Superior temporal gyrus (tissue), 1 donor: Measurements from ENCODE around the gene MALAT1.
"Not testable (repeated sequence)": the region's sequence is repeated elsewhere in the genome, so short reads cannot be mapped to it uniquely, and the experiment has no call there.

Source experiments
- DNase-seq: peaks from one replicate; pipeline ENCODE4 v3.0.0-alpha.2; 2016; ENCODE audit errors: extremely low spot score

The MALAT1 gene

DNA sequence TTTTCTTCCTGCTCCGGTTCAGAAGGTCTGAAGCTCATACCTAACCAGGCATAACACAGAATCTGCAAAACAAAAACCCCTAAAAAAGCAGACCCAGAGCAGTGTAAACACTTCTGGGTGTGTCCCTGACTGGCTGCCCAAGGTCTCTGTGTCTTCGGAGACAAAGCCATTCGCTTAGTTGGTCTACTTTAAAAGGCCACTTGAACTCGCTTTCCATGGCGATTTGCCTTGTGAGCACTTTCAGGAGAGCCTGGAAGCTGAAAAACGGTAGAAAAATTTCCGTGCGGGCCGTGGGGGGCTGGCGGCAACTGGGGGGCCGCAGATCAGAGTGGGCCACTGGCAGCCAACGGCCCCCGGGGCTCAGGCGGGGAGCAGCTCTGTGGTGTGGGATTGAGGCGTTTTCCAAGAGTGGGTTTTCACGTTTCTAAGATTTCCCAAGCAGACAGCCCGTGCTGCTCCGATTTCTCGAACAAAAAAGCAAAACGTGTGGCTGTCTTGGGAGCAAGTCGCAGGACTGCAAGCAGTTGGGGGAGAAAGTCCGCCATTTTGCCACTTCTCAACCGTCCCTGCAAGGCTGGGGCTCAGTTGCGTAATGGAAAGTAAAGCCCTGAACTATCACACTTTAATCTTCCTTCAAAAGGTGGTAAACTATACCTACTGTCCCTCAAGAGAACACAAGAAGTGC is 661 bp upstream of the MALAT1 start:
- peak; percentile 89 for DNase-seq

DNA sequence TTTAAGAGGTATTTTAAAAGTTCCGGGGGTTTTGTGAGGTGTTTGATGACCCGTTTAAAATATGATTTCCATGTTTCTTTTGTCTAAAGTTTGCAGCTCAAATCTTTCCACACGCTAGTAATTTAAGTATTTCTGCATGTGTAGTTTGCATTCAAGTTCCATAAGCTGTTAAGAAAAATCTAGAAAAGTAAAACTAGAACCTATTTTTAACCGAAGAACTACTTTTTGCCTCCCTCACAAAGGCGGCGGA is 193 bp upstream of the MALAT1 start:
- DNase-seq: no peak

DNA sequence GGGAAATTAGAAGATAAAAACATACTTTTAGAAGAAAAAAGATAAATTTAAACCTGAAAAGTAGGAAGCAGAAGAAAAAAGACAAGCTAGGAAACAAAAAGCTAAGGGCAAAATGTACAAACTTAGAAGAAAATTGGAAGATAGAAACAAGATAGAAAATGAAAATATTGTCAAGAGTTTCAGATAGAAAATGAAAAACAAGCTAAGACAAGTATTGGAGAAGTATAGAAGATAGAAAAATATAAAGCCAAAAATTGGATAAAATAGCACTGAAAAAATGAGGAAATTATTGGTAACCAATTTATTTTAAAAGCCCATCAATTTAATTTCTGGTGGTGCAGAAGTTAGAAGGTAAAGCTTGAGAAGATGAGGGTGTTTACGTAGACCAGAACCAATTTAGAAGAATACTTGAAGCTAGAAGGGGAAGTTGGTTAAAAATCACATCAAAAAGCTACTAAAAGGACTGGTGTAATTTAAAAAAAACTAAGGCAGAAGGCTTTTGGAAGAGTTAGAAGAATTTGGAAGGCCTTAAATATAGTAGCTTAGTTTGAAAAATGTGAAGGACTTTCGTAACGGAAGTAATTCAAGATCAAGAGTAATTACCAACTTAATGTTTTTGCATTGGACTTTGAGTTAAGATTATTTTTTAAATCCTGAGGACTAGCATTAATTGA is 1.0 kb downstream of the MALAT1 start:
- DNase-seq: peak; percentile 71

DNA sequence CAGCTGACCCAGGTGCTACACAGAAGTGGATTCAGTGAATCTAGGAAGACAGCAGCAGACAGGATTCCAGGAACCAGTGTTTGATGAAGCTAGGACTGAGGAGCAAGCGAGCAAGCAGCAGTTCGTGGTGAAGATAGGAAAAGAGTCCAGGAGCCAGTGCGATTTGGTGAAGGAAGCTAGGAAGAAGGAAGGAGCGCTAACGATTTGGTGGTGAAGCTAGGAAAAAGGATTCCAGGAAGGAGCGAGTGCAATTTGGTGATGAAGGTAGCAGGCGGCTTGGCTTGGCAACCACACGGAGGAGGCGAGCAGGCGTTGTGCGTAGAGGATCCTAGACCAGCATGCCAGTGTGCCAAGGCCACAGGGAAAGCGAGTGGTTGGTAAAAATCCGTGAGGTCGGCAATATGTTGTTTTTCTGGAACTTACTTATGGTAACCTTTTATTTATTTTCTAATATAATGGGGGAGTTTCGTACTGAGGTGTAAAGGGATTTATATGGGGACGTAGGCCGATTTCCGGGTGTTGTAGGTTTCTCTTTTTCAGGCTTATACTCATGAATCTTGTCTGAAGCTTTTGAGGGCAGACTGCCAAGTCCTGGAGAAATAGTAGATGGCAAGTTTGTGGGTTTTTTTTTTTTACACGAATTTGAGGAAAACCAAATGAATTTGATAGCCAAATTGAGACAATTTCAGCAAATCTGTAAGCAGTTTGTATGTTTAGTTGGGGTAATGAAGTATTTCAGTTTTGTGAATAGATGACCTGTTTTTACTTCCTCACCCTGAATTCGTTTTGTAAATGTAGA is 1.7 kb downstream of the MALAT1 start:
- DNase-seq: peak; percentile 71

DNA sequence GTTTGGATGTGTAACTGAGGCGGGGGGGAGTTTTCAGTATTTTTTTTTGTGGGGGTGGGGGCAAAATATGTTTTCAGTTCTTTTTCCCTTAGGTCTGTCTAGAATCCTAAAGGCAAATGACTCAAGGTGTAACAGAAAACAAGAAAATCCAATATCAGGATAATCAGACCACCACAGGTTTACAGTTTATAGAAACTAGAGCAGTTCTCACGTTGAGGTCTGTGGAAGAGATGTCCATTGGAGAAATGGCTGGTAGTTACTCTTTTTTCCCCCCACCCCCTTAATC is 2.3 kb downstream of the MALAT1 start:
- DNase-seq: peak; percentile 43

DNA sequence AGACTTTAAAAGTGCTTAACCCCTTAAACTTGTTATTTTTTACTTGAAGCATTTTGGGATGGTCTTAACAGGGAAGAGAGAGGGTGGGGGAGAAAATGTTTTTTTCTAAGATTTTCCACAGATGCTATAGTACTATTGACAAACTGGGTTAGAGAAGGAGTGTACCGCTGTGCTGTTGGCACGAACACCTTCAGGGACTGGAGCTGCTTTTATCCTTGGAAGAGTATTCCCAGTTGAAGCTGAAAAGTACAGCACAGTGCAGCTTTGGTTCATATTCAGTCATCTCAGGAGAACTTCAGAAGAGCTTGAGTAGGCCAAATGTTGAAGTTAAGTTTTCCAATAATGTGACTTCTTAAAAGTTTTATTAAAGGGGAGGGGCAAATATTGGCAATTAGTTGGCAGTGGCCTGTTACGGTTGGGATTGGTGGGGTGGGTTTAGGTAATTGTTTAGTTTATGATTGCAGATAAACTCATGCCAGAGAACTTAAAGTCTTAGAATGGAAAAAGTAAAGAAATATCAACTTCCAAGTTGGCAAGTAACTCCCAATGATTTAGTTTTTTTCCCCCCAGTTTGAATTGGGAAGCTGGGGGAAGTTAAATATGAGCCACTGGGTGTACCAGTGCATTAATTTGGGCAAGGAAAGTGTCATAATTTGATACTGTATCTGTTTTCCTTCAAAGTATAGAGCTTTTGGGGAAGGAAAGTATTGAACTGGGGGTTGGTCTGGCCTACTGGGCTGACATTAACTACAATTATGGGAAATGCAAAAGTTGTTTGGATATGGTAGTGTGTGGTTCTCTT is 2.8 kb downstream of the MALAT1 start:
- peak; percentile 49 for DNase-seq

DNA sequence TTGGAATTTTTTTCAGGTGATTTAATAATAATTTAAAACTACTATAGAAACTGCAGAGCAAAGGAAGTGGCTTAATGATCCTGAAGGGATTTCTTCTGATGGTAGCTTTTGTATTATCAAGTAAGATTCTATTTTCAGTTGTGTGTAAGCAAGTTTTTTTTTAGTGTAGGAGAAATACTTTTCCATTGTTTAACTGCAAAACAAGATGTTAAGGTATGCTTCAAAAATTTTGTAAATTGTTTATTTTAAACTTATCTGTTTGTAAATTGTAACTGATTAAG is 3.4 kb downstream of the MALAT1 start:
- DNase-seq: no peak

DNA sequence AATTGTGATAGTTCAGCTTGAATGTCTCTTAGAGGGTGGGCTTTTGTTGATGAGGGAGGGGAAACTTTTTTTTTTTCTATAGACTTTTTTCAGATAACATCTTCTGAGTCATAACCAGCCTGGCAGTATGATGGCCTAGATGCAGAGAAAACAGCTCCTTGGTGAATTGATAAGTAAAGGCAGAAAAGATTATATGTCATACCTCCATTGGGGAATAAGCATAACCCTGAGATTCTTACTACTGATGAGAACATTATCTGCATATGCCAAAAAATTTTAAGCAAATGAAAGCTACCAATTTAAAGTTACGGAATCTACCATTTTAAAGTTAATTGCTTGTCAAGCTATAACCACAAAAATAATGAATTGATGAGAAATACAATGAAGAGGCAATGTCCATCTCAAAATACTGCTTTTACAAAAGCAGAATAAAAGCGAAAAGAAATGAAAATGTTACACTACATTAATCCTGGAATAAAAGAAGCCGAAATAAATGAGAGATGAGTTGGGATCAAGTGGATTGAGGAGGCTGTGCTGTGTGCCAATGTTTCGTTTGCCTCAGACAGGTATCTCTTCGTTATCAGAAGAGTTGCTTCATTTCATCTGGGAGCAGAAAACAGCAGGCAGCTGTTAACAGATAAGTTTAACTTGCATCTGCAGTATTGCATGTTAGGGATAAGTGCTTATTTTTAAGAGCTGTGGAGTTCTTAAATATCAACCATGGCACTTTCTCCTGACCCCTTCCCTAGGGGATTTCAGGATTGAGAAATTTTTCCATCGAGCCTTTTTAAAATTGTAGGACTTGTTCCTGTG is 3.9 kb downstream of the MALAT1 start:
- peak; percentile 58 for DNase-seq

DNA sequence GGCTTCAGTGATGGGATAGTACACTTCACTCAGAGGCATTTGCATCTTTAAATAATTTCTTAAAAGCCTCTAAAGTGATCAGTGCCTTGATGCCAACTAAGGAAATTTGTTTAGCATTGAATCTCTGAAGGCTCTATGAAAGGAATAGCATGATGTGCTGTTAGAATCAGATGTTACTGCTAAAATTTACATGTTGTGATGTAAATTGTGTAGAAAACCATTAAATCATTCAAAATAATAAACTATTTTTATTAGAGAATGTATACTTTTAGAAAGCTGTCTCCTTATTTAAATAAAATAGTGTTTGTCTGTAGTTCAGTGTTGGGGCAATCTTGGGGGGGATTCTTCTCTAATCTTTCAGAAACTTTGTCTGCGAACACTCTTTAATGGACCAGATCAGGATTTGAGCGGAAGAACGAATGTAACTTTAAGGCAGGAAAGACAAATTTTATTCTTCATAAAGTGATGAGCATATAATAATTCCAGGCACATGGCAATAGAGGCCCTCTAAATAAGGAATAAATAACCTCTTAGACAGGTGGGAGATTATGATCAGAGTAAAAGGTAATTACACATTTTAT is 4.6 kb downstream of the MALAT1 start:
- DNase-seq: peak; percentile 46

DNA sequence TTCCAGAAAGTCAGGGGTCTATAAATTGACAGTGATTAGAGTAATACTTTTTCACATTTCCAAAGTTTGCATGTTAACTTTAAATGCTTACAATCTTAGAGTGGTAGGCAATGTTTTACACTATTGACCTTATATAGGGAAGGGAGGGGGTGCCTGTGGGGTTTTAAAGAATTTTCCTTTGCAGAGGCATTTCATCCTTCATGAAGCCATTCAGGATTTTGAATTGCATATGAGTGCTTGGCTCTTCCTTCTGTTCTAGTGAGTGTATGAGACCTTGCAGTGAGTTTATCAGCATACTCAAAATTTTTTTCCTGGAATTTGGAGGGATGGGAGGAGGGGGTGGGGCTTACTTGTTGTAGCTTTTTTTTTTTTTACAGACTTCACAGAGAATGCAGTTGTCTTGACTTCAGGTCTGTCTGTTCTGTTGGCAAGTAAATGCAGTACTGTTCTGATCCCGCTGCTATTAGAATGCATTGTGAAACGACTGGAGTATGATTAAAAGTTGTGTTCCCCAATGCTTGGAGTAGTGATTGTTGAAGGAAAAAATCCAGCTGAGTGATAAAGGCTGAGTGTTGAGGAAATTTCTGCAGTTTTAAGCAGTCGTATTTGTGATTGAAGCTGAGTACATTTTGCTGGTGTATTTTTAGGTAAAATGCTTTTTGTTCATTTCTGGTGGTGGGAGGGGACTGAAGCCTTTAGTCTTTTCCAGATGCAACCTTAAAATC is 5.3 kb downstream of the MALAT1 start:
- peak; percentile 50 for DNase-seq

DNA sequence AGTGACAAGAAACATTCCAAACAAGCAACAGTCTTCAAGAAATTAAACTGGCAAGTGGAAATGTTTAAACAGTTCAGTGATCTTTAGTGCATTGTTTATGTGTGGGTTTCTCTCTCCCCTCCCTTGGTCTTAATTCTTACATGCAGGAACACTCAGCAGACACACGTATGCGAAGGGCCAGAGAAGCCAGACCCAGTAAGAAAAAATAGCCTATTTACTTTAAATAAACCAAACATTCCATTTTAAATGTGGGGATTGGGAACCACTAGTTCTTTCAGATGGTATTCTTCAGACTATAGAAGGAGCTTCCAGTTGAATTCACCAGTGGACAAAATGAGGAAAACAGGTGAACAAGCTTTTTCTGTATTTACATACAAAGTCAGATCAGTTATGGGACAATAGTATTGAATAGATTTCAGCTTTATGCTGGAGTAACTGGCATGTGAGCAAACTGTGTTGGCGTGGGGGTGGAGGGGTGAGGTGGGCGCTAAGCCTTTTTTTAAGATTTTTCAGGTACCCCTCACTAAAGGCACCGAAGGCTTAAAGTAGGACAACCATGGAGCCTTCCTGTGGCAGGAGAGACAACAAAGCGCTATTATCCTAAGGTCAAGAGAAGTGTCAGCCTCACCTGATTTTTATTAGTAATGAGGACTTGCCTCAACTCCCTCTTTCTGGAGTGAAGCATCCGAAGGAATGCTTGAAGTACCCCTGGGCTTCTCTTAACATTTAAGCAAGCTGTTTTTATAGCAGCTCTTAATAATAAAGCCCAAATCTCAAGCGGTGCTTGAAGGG is 6.0 kb downstream of the MALAT1 start:
- peak; percentile 45 for DNase-seq

DNA sequence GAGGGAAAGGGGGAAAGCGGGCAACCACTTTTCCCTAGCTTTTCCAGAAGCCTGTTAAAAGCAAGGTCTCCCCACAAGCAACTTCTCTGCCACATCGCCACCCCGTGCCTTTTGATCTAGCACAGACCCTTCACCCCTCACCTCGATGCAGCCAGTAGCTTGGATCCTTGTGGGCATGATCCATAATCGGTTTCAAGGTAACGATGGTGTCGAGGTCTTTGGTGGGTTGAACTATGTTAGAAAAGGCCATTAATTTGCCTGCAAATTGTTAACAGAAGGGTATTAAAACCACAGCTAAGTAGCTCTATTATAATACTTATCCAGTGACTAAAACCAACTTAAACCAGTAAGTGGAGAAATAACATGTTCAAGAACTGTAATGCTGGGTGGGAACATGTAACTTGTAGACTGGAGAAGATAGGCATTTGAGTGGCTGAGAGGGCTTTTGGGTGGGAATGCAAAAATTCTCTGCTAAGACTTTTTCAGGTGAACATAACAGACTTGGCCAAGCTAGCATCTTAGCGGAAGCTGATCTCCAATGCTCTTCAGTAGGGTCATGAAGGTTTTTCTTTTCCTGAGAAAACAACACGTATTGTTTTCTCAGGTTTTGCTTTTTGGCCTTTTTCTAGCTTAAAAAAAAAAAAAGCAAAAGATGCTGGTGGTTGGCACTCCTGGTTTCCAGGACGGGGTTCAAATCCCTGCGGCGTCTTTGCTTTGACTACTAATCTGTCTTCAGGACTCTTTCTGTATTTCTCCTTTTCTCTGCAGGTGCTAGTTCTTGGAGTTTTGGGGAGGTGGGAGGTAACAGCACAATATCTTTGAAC is 6.8 kb downstream of the MALAT1 start:
- peak; percentile 47 for DNase-seq

DNA sequence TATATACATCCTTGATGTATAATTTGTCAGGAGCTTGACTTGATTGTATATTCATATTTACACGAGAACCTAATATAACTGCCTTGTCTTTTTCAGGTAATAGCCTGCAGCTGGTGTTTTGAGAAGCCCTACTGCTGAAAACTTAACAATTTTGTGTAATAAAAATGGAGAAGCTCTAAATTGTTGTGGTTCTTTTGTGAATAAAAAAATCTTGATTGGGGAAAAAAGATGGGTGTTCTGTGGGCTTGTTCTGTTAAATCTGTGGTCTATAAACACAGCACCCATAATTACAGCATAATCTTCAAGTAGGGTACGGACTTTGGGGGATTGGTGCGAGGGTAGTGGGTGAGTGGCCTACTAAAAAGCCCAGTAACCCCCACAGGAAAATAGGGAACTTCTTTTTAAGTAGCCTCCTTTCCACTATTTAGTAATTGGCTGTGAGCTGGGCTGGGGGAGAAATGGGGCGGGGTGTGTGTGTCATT is 7.5 kb downstream of the MALAT1 start:
- DNase-seq: no peak

DNA sequence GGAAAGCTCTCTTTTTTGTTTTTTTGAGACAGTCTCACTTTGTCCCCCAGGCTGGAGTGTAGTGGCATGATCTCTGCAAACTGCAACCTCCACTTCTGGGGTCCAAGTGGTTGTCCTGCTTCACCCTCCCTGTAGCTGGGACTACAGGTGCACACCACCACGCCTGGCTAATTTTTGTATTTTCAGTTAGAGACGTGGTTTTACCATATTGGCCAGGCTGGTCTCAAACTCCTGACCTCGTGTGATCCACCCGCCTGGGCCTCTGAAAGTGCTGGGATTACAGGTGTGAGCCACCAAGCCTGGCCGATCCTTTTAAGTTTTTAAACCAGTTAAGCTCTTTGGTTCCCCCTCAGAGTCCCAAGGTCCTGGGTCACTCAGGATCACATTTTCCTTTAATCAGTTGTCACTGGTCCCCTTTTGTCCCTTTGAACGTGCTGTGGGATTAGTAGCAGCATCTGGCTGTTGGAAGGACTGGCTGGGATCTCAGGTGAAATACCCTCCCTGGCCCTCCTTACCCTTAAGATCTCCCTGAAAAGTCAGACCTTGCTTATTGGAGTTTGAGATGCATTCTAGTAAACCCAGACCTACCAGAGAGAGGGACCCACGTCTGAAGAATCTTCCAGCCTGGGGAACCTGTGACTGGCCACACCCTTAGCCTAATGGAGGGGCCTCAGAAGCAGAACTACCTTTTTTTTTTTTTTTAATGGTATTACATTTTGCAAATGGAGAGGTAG is 8.1 kb downstream of the MALAT1 start:
- DNase-seq: peak; percentile 38

DNA sequence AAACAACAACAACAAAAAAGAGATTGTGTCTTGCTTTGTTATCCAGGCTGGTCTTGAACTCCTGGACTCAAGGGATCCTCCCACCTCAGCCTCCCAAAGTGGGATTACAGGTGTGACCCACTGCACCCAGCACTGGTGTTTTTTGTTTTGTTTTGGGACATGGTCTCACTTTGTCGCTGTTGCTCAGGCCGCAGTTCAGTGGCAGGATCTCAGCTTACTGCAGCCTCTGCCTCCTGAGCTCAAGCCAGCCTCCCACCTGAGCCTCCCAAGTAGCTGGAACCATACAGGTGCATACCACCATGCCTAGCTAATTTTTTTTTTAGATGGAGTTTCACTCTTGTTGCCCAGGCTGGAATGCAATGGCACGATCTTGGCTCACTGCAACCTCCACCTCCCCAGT is 13.5 kb downstream of the MALAT1 start:
- not testable (repeated sequence) for DNase-seq

DNA sequence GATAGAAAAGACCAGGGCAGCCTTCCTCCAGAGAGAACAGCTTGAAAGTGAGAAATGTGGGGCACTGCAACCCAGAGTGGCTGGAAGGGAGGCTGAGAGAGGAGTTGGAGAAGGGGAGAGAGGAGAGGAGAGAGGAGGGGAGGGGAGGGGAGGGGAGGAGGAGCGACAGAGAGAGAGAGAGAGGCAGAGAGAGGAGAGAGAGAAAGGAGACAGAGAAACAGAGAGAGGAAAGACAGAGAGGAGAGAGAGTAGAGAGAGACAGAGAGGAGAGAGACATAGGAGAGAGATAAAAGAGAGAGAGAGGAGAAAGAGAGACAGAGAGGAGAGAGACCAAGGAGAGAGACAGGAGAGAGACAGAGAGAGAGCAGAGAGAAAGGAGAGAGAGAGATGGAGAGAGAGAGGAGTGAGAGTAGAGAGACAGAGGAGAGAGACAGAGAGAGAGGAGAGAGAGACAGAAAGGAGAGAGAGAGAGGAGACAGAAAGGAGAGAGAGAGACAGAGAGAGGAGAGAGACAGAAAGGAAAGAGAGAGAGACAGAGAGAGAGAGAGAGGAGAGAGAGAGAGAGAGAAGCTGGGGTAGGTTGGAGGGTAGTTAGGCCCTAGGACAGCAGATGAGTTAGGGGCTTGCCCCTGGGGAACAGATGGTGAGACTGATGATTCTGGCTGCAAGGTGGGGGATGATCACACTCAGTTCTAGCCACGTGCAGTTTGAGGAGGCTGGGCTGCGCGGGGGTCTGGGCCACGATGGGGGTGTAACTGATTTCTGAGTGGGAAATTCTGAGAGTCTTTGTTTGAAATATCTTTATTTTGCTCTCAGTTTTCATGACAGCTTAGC is 17.5 kb downstream of the MALAT1 start:
- no peak for DNase-seq

DNA sequence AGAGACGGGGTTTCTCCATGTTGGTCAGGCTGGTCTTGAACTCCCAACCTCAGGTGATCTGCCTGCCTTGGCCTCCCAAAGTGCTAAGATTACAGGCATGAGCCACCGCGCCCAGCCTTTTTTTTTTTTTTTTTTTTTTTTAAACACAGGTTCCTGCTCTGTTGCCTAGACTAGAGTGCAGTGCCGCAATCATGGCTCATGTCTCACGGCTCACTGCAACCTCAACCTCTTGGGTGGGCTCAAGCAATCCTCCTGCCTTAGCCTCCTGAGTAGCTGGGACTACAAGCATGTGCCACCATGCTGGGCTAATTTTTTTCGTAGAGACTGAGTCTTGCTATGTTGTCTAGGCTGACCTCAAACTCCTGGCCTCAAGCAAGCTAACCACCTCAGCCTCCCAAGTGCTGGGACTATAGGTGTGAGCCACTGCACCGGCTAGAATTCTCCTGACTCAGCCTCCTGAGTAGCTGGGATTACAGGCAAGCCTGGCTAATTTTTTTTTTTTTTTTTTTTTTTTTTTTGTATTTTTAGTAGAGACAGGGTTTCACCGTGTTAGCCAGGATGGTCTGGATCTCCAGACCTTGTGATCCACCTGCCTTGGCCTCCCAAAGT is 20.2 kb downstream of the MALAT1 start:
- DNase-seq: not testable (repeated sequence)
